ENCODE results near the gene GALNT18.
A peak's percentile ranks its signal among the peaks of the same experiment; 100 is the strongest.

The GALNT18 gene

GRCh38 chr11:11624204-11624603 is 2.4 kb upstream of the GALNT18 start:
- ATAC-seq = no peak
- no peak for DNase-seq

DNA sequence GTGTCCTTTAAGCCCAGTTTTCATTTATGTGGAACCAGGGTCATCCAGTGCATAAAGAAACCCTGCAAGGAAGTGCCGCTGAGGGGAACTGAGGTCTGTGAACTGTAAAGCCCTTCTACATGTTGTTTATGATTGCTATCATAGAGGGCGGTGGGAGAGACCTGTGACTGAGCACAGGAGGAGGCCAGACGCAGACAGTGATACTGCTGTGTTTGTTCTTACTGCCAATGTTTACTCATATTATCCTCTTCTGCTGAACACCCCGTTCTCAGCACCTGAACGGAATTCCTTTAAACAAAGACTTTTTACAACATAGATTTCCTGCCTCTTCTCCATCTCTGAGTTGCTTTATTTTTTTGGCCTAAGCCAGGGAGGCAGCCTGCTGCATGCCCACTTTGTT is 967 bp upstream of the GALNT18 start:
- DNase-seq (no peak), ATAC-seq (no peak)

- ATAC-seq (no peak), DNase-seq (no peak)
Observed at GRCh38 chr11:11622340-11622706, 518 bp upstream of the GALNT18 start.

GRCh38 chr11:11620921-11621572 is 758 bp downstream of the GALNT18 start:
- DNase-seq (peak; percentile 40), ATAC-seq (peak; percentile 14)

GRCh38 chr11:11620173-11620920 is 1.5 kb downstream of the GALNT18 start:
- ATAC-seq (no peak), DNase-seq (peak; percentile 17)

GRCh38 chr11:11618973-11619435 is 2.8 kb downstream of the GALNT18 start:
- ATAC-seq (no peak), DNase-seq (no peak)

DNA sequence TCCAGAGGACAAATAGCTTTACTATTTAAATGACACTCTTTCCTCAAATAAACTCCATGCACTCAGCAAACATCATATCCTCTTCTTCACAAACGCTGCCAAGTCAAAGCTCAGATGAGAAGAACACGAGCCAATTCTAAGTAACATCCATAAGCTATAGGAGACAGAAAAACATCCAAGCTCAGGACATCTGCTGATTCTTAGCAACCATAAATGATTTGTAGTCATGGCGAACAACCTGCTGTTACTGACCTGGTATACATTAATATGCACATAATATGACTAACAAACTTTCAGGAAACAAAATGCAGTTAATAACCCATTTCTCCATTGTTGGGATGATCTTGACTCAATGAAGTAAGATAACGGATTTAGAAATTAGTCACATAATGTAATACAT is 6.7 kb downstream of the GALNT18 start:
- no peak for ATAC-seq
- DNase-seq = no peak

- no peak for ATAC-seq
Observed at GRCh38 chr11:11612439-11612838, 9.4 kb downstream of the GALNT18 start.

DNA sequence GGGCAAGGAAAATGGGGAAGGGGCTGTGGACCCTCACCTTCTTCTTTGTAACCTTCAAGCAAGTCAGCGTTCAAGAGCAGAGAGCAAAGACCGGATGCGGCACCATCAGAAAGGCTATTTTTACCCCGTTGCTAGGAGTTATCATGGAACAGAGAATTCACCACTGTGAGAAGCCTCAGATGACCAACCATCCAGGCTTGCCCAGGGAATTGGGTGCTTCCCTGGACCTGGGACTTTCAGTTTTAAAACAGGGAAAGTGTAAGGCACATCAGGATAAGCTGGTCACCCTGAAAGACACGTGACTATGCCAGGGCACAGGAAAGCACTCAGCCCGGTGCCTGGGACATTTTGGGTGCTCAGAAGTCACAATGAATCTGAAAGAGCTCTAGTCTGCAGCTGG is 10.4 kb downstream of the GALNT18 start:
- no peak for DNase-seq
- ATAC-seq = no peak

More at GRCh38 chr11:11612439-11612838, 9.4 kb downstream of the GALNT18 start:
- DNase-seq = no peak

DNA sequence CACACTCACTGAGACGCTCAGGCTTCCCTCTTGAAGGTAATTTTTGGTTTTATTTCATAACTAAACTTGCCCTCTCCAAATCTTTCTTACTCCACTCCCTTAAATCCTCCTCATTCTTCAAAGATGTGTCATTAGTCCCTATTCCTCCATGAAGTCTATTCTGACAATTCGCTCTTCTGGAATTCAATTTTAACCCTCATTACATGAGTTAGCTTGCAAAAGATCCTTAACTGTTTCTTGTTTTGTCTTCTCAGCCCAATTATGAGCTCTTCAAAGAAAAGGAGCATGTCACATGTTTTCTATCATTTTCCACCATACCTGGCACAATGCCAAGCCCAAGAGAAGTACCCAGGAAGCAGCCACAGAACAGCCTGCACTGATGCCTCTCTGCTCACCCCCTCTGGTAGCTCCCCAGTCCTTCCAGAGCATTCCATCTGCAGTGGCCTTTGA is 13.0 kb downstream of the GALNT18 start:
- DNase-seq = no peak
- no peak for ATAC-seq

- no peak for DNase-seq
- no peak for ATAC-seq
Observed at GRCh38 chr11:11607772-11608171, 14.0 kb downstream of the GALNT18 start.

DNA sequence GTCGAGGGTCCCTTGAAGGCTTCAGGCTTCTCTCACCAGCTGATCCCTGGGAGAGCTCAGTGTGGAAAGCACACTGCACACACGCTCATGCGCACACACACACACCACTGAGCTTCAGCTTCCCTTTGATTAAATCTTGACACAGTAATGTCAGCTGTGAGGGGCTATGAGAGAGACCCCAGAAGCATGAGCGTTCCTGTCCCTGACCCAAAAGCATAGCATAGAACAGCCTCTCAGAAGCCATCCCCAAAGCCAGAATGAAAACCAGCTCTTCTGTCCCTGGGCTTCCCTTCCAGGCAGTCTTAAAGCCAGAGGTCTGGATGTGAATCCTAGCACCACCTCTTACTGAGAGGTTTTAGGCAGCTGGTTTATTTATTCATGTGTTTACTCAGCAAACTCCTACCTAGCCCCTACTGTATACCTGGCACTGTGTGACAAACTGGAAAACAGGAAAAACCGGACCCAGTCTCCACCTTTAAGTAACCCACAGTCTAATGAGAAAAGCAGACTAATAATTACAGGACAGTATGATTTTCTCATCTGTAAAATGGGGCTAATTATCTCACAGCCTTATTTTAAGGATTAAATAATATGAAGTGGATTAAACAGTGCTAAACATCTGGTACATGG is 15.9 kb downstream of the GALNT18 start:
- ATAC-seq (no peak), DNase-seq (no peak)

DNA sequence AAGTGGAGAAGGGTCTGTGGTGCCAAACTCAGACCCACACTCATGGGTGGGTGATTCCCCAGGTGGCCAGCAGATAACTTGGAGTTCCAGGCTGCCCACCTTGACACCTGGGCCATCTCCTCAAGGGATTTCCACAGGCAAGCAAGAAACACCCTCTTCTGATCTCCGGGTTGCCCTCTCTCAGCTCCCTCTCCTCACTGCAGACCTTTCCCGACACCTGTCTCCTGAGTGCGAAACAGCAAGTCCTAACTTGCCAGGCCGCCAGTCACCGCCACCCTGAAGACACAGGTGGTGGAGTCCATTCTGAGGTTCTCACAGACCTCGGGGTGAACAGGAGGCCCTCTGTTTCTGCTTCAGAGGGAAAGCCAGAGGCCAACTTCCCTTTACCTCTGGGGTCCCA is 16.6 kb downstream of the GALNT18 start:
- DNase-seq (no peak), ATAC-seq (no peak)

GRCh38 chr11:11604370-11604990 is 17.3 kb downstream of the GALNT18 start:
- DNase-seq (no peak), ATAC-seq (no peak)

DNA sequence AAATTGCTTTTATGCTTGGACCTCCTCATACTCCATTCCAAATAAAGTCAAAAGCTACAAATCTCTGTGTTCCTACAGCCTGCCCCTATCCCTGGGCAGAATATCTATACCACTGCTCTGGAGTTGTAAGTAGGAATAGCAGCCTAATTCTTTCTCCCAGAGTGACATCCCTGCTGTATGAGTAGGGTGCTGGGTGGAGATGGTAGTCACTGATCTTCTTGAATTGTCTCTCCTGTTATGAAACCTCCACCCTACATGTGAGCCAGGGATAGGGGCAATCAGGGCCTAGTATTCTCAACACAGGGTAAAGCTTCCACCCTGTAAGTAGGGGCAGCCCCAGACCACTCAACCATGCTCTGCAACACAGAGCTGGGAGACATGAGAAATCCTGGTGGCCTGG is 19.8 kb downstream of the GALNT18 start:
- ATAC-seq (no peak), DNase-seq (no peak)

DNA sequence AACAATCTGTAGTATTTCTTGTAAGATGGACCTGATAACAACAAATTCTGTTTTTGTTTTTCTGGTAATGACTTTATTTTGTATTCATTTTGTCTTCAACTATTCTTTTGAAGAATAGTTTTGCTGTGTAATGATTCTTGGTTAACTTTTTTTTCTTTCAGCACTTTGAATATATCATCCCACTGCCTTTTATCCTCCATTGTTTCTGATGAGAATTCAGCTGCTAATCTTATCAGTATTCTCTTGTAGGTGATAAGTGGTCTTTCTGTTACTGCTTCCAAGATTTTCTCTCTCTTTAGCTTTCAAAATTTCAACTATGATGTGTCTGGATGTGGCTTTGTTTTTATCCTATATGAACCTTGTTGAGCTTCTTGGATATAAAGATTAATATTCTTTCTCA is 21.5 kb downstream of the GALNT18 start:
- ATAC-seq = no peak
- no peak for DNase-seq

DNA sequence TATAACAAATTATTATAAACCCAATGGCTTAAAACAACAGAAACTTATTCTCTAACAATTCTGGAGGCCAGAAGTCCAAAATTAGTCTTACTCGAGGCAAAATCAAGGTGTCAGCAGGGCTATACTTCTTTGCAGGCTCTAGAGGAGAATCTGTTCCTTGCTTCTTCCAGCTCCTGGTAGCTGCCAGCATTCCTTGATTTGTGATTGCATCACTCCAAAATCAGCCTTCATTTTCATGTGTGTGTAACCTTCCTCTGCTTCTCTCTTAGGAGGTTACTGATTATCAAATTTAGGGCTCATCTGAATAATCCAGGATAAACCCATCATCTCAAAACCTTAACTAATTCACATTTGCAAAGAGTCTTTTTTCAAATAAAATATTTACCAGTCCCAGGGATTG is 23.6 kb downstream of the GALNT18 start:
- DNase-seq = no peak
- no peak for ATAC-seq

GRCh38 chr11:11594162-11594561 is 27.6 kb downstream of the GALNT18 start:
- DNase-seq (no peak), ATAC-seq (no peak)

DNA sequence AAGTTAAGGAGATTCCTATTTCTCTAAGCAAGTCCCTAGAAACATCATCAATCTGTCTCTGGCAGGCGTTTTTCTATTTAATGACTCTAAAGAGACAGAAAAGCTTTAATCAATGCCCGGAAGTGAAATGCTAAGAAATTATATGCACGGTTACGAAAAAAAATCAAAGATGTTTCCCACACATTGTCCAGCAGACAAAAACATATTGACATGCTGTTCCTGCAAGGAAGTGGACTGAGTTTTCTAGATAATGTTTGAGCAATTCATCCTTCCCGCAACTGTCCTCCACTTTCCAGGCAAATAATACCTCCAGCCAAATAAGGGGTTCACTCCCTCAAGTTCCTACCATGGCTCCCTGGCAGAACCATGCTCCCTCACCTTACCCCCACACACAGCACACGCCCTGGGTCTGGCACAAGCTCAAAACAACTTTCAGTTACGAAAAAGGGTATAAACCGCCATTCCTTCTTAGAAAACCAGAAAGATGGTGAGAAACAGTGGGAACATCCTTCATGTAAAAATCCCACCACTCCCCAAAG is 29.6 kb downstream of the GALNT18 start:
- ATAC-seq (no peak), DNase-seq (no peak)

DNA sequence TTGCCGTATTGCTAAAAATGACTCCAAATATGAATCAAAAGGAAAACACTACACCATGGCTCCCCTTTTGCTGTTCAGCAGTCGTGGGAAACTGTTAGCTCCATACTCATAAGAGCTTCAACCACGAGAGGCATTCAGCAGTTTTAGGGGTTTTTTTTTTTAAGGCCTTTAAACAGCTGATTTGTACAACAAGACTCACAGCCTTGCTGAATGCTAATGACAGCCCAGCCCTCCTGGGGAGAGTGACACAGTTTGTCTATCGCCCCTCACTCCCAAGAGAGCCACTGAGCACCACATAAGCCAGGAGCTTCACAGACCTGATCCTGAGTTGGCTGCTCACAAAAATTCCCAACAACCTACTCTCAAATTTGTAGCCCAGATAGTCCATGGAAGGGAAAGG is 32.4 kb downstream of the GALNT18 start:
- ATAC-seq (no peak), DNase-seq (no peak)

DNA sequence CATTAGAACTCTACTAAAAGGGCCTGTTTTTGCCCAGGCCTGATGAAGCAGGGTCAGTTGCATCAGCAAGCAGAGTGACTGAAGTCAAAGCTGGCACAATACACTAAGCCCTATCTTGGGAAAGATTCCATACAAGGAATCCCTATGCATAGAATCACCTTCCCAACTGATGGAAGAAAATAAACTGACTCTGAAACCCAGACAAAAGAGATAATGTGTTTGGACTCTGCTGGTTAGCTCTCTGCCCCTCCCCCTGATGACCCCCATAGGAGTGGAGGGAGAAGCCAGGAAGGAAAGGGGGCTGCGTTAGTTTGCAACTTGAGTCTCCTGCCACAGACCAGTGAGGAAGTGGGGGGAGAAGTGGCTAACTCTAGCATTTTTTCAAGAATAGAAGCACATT is 32.9 kb downstream of the GALNT18 start:
- DNase-seq (no peak), ATAC-seq (no peak)

GRCh38 chr11:11588243-11588642 is 33.6 kb downstream of the GALNT18 start:
- ATAC-seq (no peak), DNase-seq (no peak)

DNA sequence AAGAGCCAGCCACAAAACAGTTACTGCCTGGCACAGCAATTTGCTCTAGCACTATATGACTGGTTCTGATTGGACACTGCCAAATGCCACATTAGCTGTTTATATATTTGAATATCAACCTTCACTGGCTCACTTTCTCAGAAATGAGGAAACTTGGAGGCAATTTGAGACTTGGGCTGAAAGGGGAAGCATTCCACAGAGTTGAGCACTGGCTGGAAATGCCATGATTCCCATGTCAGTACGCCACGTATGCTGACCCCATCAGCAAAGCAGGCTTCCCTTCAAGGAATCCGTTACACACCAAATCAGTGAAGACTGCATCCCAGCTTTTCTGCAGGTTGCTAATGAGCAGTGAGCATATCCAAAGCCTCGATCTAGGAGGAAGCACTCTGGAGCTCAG is 34.7 kb downstream of the GALNT18 start:
- DNase-seq (no peak), ATAC-seq (no peak)

Measured in stimulated activated naive CD8-positive, alpha-beta T cell treated with anti-CD3 and anti-CD28 coated beads, Interleukin-15, Interleukin-2, amounts not matched to agents 100 U/mL and 50 U/mL, for 24 hours (primary cell).